PC-9 (cell line): ENCODE results near the gene LCN9.

Experiments
- EZH2 ChIP-seq: fragments of 200-600 bp; sonication (generic); IDR thresholded peaks from 2 replicates; pipeline ENCODE4 v1.8.0; 2017; ENCODE audit warnings: antibody characterized with exemption, low read depth
- TF ChIP-seq, protein P1 (sequence below): fragments of 200-600 bp; sonication (generic); conservative IDR thresholded peaks from 2 replicates; pipeline ENCODE4 v1.6.1; 2017; ENCODE audit warnings: mixed run types, antibody characterized with exemption, mild to moderate bottlenecking, moderate library complexity

DNA sequence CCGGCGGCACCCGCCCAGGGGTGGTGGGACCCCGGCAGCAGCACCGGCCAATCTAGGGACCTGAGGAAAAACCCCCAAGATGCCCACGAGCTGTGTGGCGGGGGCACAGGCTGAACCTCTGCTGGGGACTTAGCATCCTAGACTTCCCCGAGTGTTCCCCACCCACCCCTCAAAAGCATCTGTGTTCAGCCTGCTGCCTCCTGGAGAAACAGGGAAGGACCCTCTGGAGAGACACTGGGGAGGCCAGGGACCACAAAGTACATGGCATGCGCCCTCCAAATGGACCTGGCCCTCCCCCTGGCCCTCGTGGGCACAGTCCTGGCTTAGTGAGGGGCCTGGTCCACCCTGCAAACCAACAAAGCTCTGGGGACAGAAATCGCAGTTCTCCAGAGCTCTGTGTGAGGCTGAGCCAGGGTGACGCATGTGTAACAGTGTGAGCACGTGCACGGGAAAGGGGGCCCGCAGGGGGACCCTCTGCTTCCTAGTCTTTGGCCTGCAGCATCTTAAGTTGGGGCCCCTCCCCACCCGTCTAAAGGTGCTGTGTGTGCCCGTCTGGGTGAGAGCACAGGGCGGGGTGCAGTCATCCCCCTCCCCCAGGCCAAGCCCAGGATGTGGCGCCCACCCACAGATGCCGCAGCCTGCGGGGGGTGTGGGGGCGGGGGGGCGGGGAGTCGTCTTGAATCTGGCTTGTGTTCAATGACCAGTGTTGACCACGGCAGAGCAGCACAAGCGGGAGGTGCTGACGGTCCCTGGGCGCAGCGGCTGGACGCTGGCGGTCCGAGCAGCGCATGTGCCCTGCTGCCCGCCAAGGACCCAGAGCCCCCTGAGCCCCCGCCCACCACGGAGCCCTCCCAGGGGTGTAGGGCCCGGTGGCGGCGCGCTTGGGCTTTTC is 38.2 kb downstream of the LCN9 start:
- TF ChIP-seq, protein P1, sequence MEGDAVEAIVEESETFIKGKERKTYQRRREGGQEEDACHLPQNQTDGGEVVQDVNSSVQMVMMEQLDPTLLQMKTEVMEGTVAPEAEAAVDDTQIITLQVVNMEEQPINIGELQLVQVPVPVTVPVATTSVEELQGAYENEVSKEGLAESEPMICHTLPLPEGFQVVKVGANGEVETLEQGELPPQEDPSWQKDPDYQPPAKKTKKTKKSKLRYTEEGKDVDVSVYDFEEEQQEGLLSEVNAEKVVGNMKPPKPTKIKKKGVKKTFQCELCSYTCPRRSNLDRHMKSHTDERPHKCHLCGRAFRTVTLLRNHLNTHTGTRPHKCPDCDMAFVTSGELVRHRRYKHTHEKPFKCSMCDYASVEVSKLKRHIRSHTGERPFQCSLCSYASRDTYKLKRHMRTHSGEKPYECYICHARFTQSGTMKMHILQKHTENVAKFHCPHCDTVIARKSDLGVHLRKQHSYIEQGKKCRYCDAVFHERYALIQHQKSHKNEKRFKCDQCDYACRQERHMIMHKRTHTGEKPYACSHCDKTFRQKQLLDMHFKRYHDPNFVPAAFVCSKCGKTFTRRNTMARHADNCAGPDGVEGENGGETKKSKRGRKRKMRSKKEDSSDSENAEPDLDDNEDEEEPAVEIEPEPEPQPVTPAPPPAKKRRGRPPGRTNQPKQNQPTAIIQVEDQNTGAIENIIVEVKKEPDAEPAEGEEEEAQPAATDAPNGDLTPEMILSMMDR = no peak
- TF ChIP-seq EZH2 = no peak
